DOHH2 (cell line): ENCODE results near the gene MRPS12.

Experiments
- H3F3A ChIP-seq: fragments of 200-600 bp; sonication (generic), shearing (Covaris generic); 2 replicates; pipeline ENCODE4 v1.6.0; 2016; ENCODE audit warnings: antibody characterized with exemption, mild to moderate bottlenecking; ENCODE audit not compliant: control insufficient read depth, insufficient read depth
- H3K27ac ChIP-seq: fragments of 200-600 bp; sonication (generic); 2 replicates; pipeline ENCODE4 v1.5.1; 2014; ENCODE audit warnings: low read depth, mild to moderate bottlenecking, low read length, moderate library complexity
- H3K27me3 ChIP-seq: fragments of 200-600 bp; sonication (generic); 2 replicates; pipeline ENCODE4 v1.6.1; 2014; ENCODE audit warnings: mild to moderate bottlenecking, low read length, mixed read lengths; ENCODE audit not compliant: control insufficient read depth
- H3K36me3 ChIP-seq: fragments of 200-600 bp; sonication (generic); 2 replicates; pipeline ENCODE4 v1.6.1; 2014; ENCODE audit warnings: mild to moderate bottlenecking, low read length, moderate library complexity, mixed read lengths; ENCODE audit not compliant: control insufficient read depth
- H3K4me1 ChIP-seq: fragments of 200-600 bp; sonication (generic); 2 replicates; pipeline ENCODE4 v1.6.1; 2014; ENCODE audit warnings: mild to moderate bottlenecking, low read length, mixed read lengths; ENCODE audit not compliant: control insufficient read depth
- H3K4me2 ChIP-seq: fragments of 200-600 bp; sonication (generic); 2 replicates; pipeline ENCODE4 v1.6.0; 2014; ENCODE audit warnings: mild to moderate bottlenecking, low read length, moderate library complexity
- H3K4me3 ChIP-seq: fragments of 200-600 bp; sonication (generic); 2 replicates; pipeline ENCODE4 v1.5.1; 2014; ENCODE audit warnings: mild to moderate bottlenecking, low read length, mixed read lengths
- H3K79me2 ChIP-seq: fragments of 200-600 bp; sonication (generic); 2 replicates; pipeline ENCODE4 v1.6.1; 2014; ENCODE audit warnings: mild to moderate bottlenecking, low read length, mixed read lengths; ENCODE audit not compliant: control insufficient read depth
- H3K9me2 ChIP-seq: fragments of 200-600 bp; sonication (generic); replicated peaks from 2 replicates; pipeline ENCODE4 v1.6.1; 2014; ENCODE audit warnings: mild to moderate bottlenecking, low read length, mixed read lengths; ENCODE audit not compliant: control insufficient read depth
- H3K9me3 ChIP-seq: fragments of 200-600 bp; sonication (generic); 2 replicates; pipeline ENCODE4 v1.6.1; 2014; ENCODE audit warnings: antibody characterized with exemption, low read length, mixed read lengths; ENCODE audit not compliant: control insufficient read depth, insufficient read depth
- H4K20me1 ChIP-seq: fragments of 200-600 bp; sonication (generic); 2 replicates; pipeline ENCODE4 v1.6.0; 2014; ENCODE audit warnings: low read depth, mild to moderate bottlenecking, antibody characterized with exemption, low read length, moderate library complexity; ENCODE audit not compliant: control insufficient read depth, insufficient read depth
- EZH2phosphoT487 ChIP-seq: fragments of 200-600 bp; sonication (generic); IDR thresholded peaks from 2 replicates; pipeline ENCODE4 v1.6.1; 2017; ENCODE audit warnings: borderline replicate concordance, mild to moderate bottlenecking, antibody characterized with exemption, low read length, moderate library complexity, mixed read lengths
- TF ChIP-seq, protein P1 (sequence below): fragments of 200-600 bp; sonication (generic); IDR thresholded peaks from one replicate; pipeline ENCODE4 v1.5.1; 2014; ENCODE audit warnings: antibody characterized with exemption, mild to moderate bottlenecking, low read depth, low read length; ENCODE audit not compliant: poor library complexity, severe bottlenecking

MRPS12 gene

DNA sequence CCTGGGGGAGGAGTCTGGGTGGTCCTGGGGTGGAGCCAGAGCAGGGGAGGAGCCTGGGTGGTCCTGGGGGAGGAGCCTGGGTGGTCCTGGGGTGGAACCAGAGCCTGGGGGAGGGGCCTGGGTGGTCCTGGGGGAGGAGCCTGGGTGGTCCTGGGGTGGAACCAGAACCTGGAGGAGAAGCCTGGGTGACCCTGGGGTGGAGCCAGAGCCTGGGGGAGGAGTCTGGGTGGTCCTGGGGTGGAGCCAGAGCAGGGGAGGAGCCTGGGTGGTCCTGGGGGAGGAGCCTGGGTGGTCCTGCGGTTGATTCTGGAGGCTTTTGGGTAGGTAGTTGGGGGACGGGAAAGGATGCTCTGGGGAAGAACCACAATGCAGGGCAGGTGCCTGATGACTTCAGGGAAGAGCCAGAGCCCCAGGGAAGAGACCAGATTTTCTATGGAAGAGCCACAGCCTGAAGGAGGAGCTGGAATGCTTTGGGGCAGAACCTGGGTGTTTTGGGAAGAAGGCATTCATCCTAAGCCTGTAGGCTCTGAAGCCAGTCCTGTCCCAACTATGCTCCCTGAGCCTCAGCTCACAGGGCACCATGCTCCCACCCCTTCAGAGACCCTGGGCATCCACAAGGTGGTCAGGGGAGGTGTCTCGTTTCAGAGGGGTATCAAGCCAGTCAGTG lies 15.0 kb downstream of the MRPS12 start:
- Histone ChIP-seq H3K9me2 (no peaks in the 10 kb centered on the region), H3K4me1 (no peaks in the 10 kb centered on the region), H3K27me3 (no peaks in the 10 kb centered on the region; the same call in 1 of the 2 replicates), H3K4me3 (no peak overlapping the region), H3F3A (no peaks in the 10 kb centered on the region; the same call in 1 of the 2 replicates), H3K36me3 (no peaks in the 10 kb centered on the region), H3K9me3 (no peaks in the 10 kb centered on the region), H3K4me2 (no peak overlapping the region), H3K27ac (no peak overlapping the region), H4K20me1 (no peaks in the 10 kb centered on the region), H3K79me2 (no peaks in the 10 kb centered on the region)
- TF ChIP-seq, protein P1, sequence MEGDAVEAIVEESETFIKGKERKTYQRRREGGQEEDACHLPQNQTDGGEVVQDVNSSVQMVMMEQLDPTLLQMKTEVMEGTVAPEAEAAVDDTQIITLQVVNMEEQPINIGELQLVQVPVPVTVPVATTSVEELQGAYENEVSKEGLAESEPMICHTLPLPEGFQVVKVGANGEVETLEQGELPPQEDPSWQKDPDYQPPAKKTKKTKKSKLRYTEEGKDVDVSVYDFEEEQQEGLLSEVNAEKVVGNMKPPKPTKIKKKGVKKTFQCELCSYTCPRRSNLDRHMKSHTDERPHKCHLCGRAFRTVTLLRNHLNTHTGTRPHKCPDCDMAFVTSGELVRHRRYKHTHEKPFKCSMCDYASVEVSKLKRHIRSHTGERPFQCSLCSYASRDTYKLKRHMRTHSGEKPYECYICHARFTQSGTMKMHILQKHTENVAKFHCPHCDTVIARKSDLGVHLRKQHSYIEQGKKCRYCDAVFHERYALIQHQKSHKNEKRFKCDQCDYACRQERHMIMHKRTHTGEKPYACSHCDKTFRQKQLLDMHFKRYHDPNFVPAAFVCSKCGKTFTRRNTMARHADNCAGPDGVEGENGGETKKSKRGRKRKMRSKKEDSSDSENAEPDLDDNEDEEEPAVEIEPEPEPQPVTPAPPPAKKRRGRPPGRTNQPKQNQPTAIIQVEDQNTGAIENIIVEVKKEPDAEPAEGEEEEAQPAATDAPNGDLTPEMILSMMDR = no peak
- TF ChIP-seq EZH2phosphoT487 = no peak

DNA sequence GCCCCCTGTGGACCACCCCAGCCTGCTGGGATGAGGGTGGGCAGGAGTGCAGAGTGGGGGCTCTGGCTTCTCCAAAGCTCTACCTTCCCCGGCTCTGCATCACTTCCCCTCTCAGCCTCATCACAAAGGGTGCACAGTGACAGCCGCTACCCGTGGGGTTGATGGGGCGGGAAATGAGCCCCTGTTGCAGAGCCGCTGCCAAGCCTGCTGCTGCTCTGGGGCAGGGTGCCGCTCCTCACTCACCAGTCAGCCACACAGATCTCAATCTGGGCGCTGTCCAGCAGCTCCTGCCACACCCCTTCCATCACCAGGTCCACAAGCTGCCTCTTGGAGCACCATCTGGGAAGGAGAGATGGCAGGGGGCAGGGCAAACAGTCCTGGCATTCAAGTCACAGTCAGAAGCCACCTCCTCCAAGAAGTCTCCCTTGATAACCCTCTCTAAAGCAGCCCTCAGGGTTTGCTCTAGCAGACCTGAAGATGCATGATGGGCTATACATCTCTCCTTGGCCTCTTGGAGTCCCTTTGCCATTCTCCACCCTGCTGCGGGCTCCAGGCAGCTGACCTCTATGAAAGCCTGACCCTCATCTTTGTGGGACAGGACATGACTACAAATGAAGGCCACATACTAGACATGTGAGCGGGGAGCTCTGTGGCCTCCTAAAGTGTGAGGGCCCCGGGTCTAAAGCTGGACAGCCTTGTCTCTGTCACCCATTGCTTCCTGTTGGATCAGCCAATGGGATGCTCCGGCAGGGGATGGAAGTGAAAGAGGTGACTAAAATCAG lies 15.7 kb downstream of the MRPS12 start:
- no peaks in the 10 kb centered on the region for H3K9me3 ChIP-seq
- no peaks in the 10 kb centered on the region for H3K9me2 ChIP-seq
- no peaks in the 10 kb centered on the region; the same call in 1 of the 2 replicates for H3F3A ChIP-seq
- H3K27ac ChIP-seq = no peak overlapping the region
- no peaks in the 10 kb centered on the region for H3K79me2 ChIP-seq
- H3K4me1 ChIP-seq = no peaks in the 10 kb centered on the region
- no peaks in the 10 kb centered on the region for H3K36me3 ChIP-seq
- H4K20me1 ChIP-seq = no peaks in the 10 kb centered on the region
- H3K4me3 ChIP-seq = no peak overlapping the region
- H3K27me3 ChIP-seq = no peaks in the 10 kb centered on the region; the same call in 1 of the 2 replicates
- no peak for TF ChIP-seq EZH2phosphoT487
- TF ChIP-seq, protein P1 = no peak
- no peak overlapping the region for H3K4me2 ChIP-seq

DNA sequence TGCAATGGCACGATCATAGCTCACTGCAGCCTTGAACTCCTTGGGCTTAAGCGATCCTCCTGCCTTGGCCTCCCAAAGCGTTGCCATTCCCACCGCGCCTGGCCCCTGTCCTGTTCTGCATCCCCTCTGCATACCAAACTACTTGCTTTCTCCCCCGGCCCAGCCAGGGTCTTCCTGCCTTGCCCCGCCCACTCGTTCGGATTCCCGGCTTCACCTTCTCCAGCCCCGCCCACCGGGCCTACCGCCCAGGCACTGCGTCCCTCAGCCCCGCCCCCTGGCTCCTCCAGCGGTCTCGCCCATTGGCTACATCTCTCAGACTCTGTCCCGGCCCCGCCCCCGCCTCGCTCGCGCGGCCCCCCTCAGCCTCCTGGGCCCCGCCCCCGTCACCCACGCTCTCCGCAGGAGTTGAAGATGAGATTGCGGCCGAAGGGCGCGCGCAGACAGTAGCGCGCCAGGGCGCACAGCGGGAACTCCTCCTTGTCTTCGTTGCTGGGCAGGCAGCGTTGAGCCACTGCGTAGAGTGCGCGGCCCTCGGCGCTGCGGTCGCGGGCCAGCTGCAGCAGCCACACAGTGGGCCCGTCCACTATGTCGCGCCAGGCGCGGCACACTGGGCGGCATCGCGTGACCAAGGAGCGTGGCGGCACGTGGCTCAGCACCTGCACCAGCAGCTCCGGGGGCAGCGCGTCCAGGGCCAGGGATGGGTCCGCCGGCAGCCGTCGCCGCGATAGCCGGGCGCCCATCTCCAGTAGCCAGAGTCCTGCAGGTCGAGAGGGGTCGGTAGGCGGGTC lies 19.0 kb downstream of the MRPS12 start:
- no peak overlapping the region for H3K4me3 ChIP-seq
- H4K20me1 ChIP-seq = no peaks in the 10 kb centered on the region
- H3K9me3 ChIP-seq = no peaks in the 10 kb centered on the region
- H3F3A ChIP-seq = no peaks in the 10 kb centered on the region; the same call in 1 of the 2 replicates
- TF ChIP-seq EZH2phosphoT487 = no peak
- TF ChIP-seq, protein P1 = no peak
- H3K4me2 ChIP-seq = no peak overlapping the region
- no peaks in the 10 kb centered on the region for H3K9me2 ChIP-seq
- H3K4me1 ChIP-seq = no peaks in the 10 kb centered on the region
- no peaks in the 10 kb centered on the region for H3K36me3 ChIP-seq
- H3K79me2 ChIP-seq = no peaks in the 10 kb centered on the region
- no peak overlapping the region for H3K27ac ChIP-seq
- peaks cover 10% of the 10 kb centered on the region; the same call in 1 of the 2 replicates for H3K27me3 ChIP-seq
